K562 (cell line): ENCODE measurements around the gene SOX12. TPM values are rescaled to one million over a fixed set of nuclear protein-coding genes. Genes with fewer than 3 reads are reported as not detected.

Experiments used
- CBFB ChIP-seq: sonication (generic); formaldehyde crosslinking; IDR thresholded peaks from 2 replicates; pipeline ENCODE4 v1.4.0; 2020; ENCODE audit warnings: mild to moderate bottlenecking, missing genetic modification reagents
- EGR1 ChIP-seq: fragments of 450-650 bp; conservative IDR thresholded peaks from 2 replicates; pipeline ENCODE4 v1.6.1; 2017; ENCODE audit warnings: mild to moderate bottlenecking
- FOSL1 ChIP-seq: fragments of 200-800 bp; sonication (Bioruptor generic); conservative IDR thresholded peaks from 2 replicates; pipeline ENCODE4 v1.6.1; 2016; ENCODE audit warnings: missing genetic modification characterization, missing compliant biosample characterization
- FOXA1 ChIP-seq: fragments of 450-650 bp; IDR thresholded peaks from 2 replicates; pipeline ENCODE4 v1.6.1; 2016; ENCODE audit warnings: mild to moderate bottlenecking, borderline replicate concordance
- HNRNPL ChIP-seq: fragments of 200-400 bp; formaldehyde crosslinking; IDR thresholded peaks from 2 replicates; pipeline ENCODE4 v1.6.1; 2017; ENCODE audit warnings: low read depth, mild to moderate bottlenecking, low read length
- PURB ChIP-seq: sonication (generic); formaldehyde crosslinking; IDR thresholded peaks from 2 replicates; pipeline ENCODE4 v1.9.0; 2021; ENCODE audit warnings: low read depth, mild to moderate bottlenecking, missing genetic modification reagents
- RBM22 ChIP-seq: fragments of 200-400 bp; formaldehyde crosslinking; IDR thresholded peaks from 2 replicates; pipeline ENCODE4 v1.6.1; 2018; ENCODE audit warnings: low read length, low read depth; ENCODE audit not compliant: poor library complexity, severe bottlenecking
- RBM34 ChIP-seq: fragments of 200-400 bp; formaldehyde crosslinking; IDR thresholded peaks from 2 replicates; pipeline ENCODE4 v1.6.1; 2018; ENCODE audit warnings: low read length, borderline replicate concordance; ENCODE audit not compliant: insufficient read depth
- SRSF9 ChIP-seq: fragments of 200-400 bp; formaldehyde crosslinking; IDR thresholded peaks from 2 replicates; pipeline ENCODE4 v1.6.1; 2017; ENCODE audit warnings: low read depth, low read length, borderline replicate concordance
- TBP ChIP-seq: optimal IDR thresholded peaks from 2 replicates; pipeline ENCODE3; 2011; ENCODE audit warnings: low read depth, low read length, improper control_type of control experiment
- U2AF2 ChIP-seq: fragments of 200-400 bp; formaldehyde crosslinking; optimal IDR thresholded peaks from 2 replicates; pipeline ENCODE3; 2017; ENCODE audit warnings: low read depth, mild to moderate bottlenecking, low read length
- ZNF124 ChIP-seq: sonication (generic); formaldehyde crosslinking; IDR thresholded peaks from 2 replicates; pipeline ENCODE4 v1.8.1; 2022; ENCODE audit warnings: missing genetic modification reagents
- ZNF224 ChIP-seq: sonication (generic); formaldehyde crosslinking; IDR thresholded peaks from 2 replicates; pipeline ENCODE4 v1.8.0; 2022; ENCODE audit warnings: mild to moderate bottlenecking, missing genetic modification reagents
- polyA plus RNA-seq, 8 experiments: library from polyadenylated mRNA; depleted of rRNA in 4 of 8; stranded (reverse) in 5 of 8; unstranded in 3 of 8; fragments of >200 nt; fragmentation: Nextera tagmentation in 2 of 8; fragmentation: Illumina TruSeq in 1 of 8; extraction: Ambion mirVana in 2 of 8; extraction: Trizol in 1 of 8; gene quantifications; 2 replicates each; pipeline versions ENCODE4 v1.2.1 to v1.2.3, GENCODE V29; 2011 to 2014; ENCODE audit warnings: inconsistent platforms in 1 of 8, missing spikeins in 1 of 8
- total RNA-seq, 7 experiments: library from RNA; depleted of rRNA in 6 of 7; stranded (reverse); fragments of >200 nt in 6 of 7; fragmentation: Illumina TruSeq in 2 of 7; extraction: Trizol in 2 of 7; gene quantifications; 2 replicates each; pipeline versions ENCODE4 v1.2.1 to v1.2.3, GENCODE V29; 2011 to 2021; ENCODE audit warnings: low replicate concordance in 1 of 7
- TF ChIP-seq, protein P1 (sequence below): sonication (generic); formaldehyde crosslinking; IDR thresholded peaks from 2 replicates; pipeline ENCODE4 v1.8.1; 2023; ENCODE audit warnings: mild to moderate bottlenecking, missing genetic modification reagents, moderate library complexity
- TF ChIP-seq, protein P2 (sequence below): sonication (generic); formaldehyde crosslinking; IDR thresholded peaks from 2 replicates; pipeline ENCODE4 v1.8.0; 2022; ENCODE audit warnings: mild to moderate bottlenecking, missing genetic modification reagents
- TF ChIP-seq, protein P3 (sequence below): fragments of 450-650 bp; IDR thresholded peaks from 2 replicates; pipeline ENCODE4 v1.6.1; 2014; ENCODE audit warnings: low read depth, mild to moderate bottlenecking, moderate library complexity, borderline replicate concordance
- TF ChIP-seq, protein P4 (sequence below): fragments of 450-650 bp; conservative IDR thresholded peaks from 2 replicates; pipeline ENCODE4 v1.6.1; 2016; ENCODE audit warnings: missing genetic modification characterization, low read depth, mild to moderate bottlenecking, missing compliant biosample characterization, moderate library complexity
- TF ChIP-seq, protein P5 (sequence below): fragments of 450-650 bp; conservative IDR thresholded peaks from 2 replicates; pipeline ENCODE4 v1.6.1; 2016; ENCODE audit warnings: missing genetic modification characterization, low read depth, mild to moderate bottlenecking, control low read depth, missing compliant biosample characterization
- TF ChIP-seq, protein P6 (sequence below): sonication (generic); formaldehyde crosslinking; IDR thresholded peaks from 2 replicates; pipeline ENCODE4 v1.9.0; 2022; ENCODE audit warnings: mild to moderate bottlenecking, missing genetic modification reagents

SOX12 gene
- total and polyA plus RNA-seq, 9 of the 15 experiments (the other 6 are each of a cell fraction or from before 2014, with no cell fraction given) = 0.42 to 26.3 (median 2.6) TPM

DNA sequence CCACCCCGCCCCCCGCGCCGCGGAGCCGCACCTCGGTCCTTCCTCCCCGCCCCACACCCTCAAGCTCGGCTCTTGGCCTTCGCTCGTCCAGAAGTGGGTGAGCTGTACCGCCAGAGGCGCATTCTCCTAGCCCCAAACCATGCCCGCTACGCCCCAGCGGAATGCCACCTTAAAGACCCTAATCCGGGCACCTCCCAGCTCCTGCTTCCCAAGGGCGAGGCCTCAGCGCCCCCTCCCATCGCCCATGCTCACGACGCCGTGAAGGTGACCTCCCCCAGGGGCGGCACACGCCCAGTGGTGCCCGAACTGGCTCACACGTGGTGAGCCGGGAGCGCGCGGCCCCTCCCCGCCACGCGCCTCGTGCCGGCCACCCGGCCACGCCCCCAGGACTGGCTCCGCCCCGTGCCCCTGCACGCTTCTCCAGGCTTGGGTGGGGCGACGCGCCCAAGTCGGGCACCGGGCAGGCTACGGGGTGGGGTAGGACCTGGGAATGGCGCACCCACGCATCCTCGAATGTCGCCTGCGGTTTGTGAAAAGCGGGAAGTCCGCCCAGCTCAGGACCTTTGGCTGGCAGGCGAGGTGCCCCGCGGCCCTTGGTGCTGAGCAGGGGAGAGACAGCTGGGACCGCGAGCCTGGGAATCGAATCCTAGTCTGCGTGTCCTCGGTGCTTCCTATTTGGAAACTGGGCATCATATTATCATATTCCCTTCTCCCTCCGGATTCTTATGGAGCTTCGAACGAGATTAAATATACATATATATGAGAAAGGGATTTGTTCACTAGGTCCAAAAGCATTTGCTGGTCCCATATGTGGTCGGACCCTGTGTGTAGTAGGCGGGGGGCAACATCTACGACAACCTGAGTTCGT lies 941 bp upstream of the SOX12 start (continued):
- TF ChIP-seq, protein P1, sequence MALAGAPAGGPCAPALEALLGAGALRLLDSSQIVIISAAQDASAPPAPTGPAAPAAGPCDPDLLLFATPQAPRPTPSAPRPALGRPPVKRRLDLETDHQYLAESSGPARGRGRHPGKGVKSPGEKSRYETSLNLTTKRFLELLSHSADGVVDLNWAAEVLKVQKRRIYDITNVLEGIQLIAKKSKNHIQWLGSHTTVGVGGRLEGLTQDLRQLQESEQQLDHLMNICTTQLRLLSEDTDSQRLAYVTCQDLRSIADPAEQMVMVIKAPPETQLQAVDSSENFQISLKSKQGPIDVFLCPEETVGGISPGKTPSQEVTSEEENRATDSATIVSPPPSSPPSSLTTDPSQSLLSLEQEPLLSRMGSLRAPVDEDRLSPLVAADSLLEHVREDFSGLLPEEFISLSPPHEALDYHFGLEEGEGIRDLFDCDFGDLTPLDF = peak; percentile 69; the same call in 1 of the 2 replicates
- TF ChIP-seq RBM22 (no peak), EGR1 (0 out of 2 replicates have a peak, but pooled peaks have one; percentile 24), ZNF224 (CRISPR knock-in tag) (peak; percentile 92), TBP (peak; percentile 47), FOXA1 (no peak), RBM34 (0 out of 2 replicates have a peak, but pooled peaks have one; percentile 42), CBFB (CRISPR knock-in tag) (no peak), ZNF124 (CRISPR knock-in tag) (peak; percentile 93), HNRNPL (peak; percentile 97), U2AF2 (no peak), PURB (CRISPR knock-in tag) (no peak), SRSF9 (no peak), FOSL1 (tag) (no peak)
- TF ChIP-seq, protein P2, sequence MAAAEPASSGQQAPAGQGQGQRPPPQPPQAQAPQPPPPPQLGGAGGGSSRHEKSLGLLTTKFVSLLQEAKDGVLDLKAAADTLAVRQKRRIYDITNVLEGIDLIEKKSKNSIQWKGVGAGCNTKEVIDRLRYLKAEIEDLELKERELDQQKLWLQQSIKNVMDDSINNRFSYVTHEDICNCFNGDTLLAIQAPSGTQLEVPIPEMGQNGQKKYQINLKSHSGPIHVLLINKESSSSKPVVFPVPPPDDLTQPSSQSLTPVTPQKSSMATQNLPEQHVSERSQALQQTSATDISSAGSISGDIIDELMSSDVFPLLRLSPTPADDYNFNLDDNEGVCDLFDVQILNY (CRISPR knock-in tag) = 0 out of 2 replicates have a peak, but pooled peaks have one; percentile 83
- TF ChIP-seq, protein P3, sequence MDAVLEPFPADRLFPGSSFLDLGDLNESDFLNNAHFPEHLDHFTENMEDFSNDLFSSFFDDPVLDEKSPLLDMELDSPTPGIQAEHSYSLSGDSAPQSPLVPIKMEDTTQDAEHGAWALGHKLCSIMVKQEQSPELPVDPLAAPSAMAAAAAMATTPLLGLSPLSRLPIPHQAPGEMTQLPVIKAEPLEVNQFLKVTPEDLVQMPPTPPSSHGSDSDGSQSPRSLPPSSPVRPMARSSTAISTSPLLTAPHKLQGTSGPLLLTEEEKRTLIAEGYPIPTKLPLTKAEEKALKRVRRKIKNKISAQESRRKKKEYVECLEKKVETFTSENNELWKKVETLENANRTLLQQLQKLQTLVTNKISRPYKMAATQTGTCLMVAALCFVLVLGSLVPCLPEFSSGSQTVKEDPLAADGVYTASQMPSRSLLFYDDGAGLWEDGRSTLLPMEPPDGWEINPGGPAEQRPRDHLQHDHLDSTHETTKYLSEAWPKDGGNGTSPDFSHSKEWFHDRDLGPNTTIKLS = peak; percentile 43; the same call in 1 of the 2 replicates
- TF ChIP-seq, protein P4, sequence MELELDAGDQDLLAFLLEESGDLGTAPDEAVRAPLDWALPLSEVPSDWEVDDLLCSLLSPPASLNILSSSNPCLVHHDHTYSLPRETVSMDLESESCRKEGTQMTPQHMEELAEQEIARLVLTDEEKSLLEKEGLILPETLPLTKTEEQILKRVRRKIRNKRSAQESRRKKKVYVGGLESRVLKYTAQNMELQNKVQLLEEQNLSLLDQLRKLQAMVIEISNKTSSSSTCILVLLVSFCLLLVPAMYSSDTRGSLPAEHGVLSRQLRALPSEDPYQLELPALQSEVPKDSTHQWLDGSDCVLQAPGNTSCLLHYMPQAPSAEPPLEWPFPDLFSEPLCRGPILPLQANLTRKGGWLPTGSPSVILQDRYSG (tag) = no peak
- TF ChIP-seq, protein P5, sequence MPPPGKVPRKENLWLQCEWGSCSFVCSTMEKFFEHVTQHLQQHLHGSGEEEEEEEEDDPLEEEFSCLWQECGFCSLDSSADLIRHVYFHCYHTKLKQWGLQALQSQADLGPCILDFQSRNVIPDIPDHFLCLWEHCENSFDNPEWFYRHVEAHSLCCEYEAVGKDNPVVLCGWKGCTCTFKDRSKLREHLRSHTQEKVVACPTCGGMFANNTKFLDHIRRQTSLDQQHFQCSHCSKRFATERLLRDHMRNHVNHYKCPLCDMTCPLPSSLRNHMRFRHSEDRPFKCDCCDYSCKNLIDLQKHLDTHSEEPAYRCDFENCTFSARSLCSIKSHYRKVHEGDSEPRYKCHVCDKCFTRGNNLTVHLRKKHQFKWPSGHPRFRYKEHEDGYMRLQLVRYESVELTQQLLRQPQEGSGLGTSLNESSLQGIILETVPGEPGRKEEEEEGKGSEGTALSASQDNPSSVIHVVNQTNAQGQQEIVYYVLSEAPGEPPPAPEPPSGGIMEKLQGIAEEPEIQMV (tag) = no peak
- TF ChIP-seq, protein P6, sequence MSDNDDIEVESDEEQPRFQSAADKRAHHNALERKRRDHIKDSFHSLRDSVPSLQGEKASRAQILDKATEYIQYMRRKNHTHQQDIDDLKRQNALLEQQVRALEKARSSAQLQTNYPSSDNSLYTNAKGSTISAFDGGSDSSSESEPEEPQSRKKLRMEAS (CRISPR knock-in tag) = peak; percentile 100
